H9 (cell line): ENCODE data around the gene ZBTB16. TPM values are rescaled to one million over a fixed set of nuclear protein-coding genes. Genes with fewer than 3 reads are reported as not detected.

Experiments used
- DNase-seq: peaks from one replicate; pipeline ENCODE4 v3.0.0-alpha.2; 2017
- H2AFZ ChIP-seq: one replicate; pipeline ENCODE4 v1.6.1; 2013; ENCODE audit warnings: mild to moderate bottlenecking, low read length, control low read depth, moderate library complexity
- H2AK5ac ChIP-seq: 2 replicates; pipeline ENCODE4 v1.6.1; 2013; ENCODE audit warnings: low read length, control low read depth, mixed read lengths; ENCODE audit not compliant: insufficient read length
- H2BK120ac ChIP-seq: one replicate; pipeline ENCODE4 v1.6.1; 2013; ENCODE audit warnings: low read depth, mild to moderate bottlenecking, low read length, control low read depth, inconsistent platforms; ENCODE audit not compliant: poor library complexity, severe bottlenecking
- H2BK12ac ChIP-seq: 2 replicates; pipeline ENCODE4 v1.6.1; 2013; ENCODE audit warnings: low read length, control low read depth, mixed read lengths, low read depth; ENCODE audit not compliant: insufficient read length
- H2BK15ac ChIP-seq: 2 replicates; pipeline ENCODE4 v1.6.1; 2013; ENCODE audit warnings: low read depth, low read length, control low read depth
- H2BK20ac ChIP-seq: one replicate; pipeline ENCODE4 v1.6.1; 2013; ENCODE audit warnings: low read depth, mild to moderate bottlenecking, low read length, control low read depth, inconsistent platforms; ENCODE audit not compliant: poor library complexity, severe bottlenecking
- H2BK5ac ChIP-seq: 2 replicates; pipeline ENCODE4 v1.6.1; 2013; ENCODE audit warnings: low read length, control low read depth, mixed read lengths; ENCODE audit not compliant: insufficient read length
- H3K14ac ChIP-seq: 2 replicates; pipeline ENCODE4 v1.6.1; 2013; ENCODE audit warnings: low read length, control low read depth; ENCODE audit not compliant: insufficient read depth
- H3K18ac ChIP-seq: 2 replicates; pipeline ENCODE4 v1.6.1; 2013; ENCODE audit warnings: low read depth, mild to moderate bottlenecking, mixed read lengths, low read length, control low read depth; ENCODE audit not compliant: insufficient read length
- H3K23ac ChIP-seq: 2 replicates; pipeline ENCODE4 v1.6.1; 2013; ENCODE audit warnings: low read length, control low read depth, mixed read lengths, low read depth; ENCODE audit not compliant: insufficient read length
- H3K23me2 ChIP-seq: 2 replicates; pipeline ENCODE4 v1.6.1; 2013; ENCODE audit warnings: low read depth, mild to moderate bottlenecking, mixed read lengths, low read length, control low read depth; ENCODE audit not compliant: insufficient read length, poor library complexity, severe bottlenecking
- H3K27ac ChIP-seq: 2 replicates; pipeline ENCODE4 v1.5.1; 2013; ENCODE audit warnings: low read length, control low read depth, mixed read lengths, low read depth; ENCODE audit not compliant: insufficient read length
- H3K27me3 ChIP-seq: 2 replicates; pipeline ENCODE4 v1.6.1; 2013; ENCODE audit warnings: low read length, control low read depth, inconsistent platforms; ENCODE audit not compliant: insufficient read depth
- H3K4ac ChIP-seq: 2 replicates; pipeline ENCODE4 v1.6.1; 2013; ENCODE audit warnings: low read depth, mild to moderate bottlenecking, control low read depth, inconsistent platforms, low read length, moderate library complexity
- H3K4me1 ChIP-seq: 2 replicates; pipeline ENCODE4 v1.6.1; 2013; ENCODE audit warnings: low read length, control low read depth, inconsistent platforms; ENCODE audit not compliant: insufficient read depth
- H3K4me2 ChIP-seq: 2 replicates; pipeline ENCODE4 v1.6.1; 2013; ENCODE audit warnings: low read length, control low read depth, mixed read lengths; ENCODE audit not compliant: insufficient read length, insufficient read depth
- H3K56ac ChIP-seq: 2 replicates; pipeline ENCODE4 v1.6.1; 2013; ENCODE audit warnings: low read depth, mild to moderate bottlenecking, mixed read lengths, low read length, control low read depth; ENCODE audit not compliant: insufficient read length
- H3K79me1 ChIP-seq: 2 replicates; pipeline ENCODE4 v1.6.1; 2013; ENCODE audit warnings: low read depth, mild to moderate bottlenecking, moderate library complexity, low read length, control low read depth, inconsistent platforms; ENCODE audit not compliant: insufficient read depth, poor library complexity, severe bottlenecking
- H3K79me2 ChIP-seq: 2 replicates; pipeline ENCODE4 v1.6.1; 2013; ENCODE audit warnings: low read length, control low read depth, inconsistent platforms; ENCODE audit not compliant: insufficient read depth
- H3K9ac ChIP-seq: 2 replicates; pipeline ENCODE4 v1.6.1; 2013; ENCODE audit warnings: low read length, control low read depth, mixed read lengths; ENCODE audit not compliant: insufficient read length; ENCODE audit errors: extremely low read depth
- H3K9me3 ChIP-seq: one replicate; pipeline ENCODE4 v1.6.1; 2013; ENCODE audit warnings: low read depth, low read length, inconsistent platforms; ENCODE audit not compliant: control insufficient read depth
- H3T11ph ChIP-seq: one replicate; pipeline ENCODE4 v1.6.1; 2013; ENCODE audit warnings: mild to moderate bottlenecking, low read length, control low read depth, inconsistent platforms
- H4K20me1 ChIP-seq: one replicate; pipeline ENCODE4 v1.6.1; 2013; ENCODE audit not compliant: control insufficient read depth, insufficient read length, insufficient read depth
- H4K5ac ChIP-seq: 2 replicates; pipeline ENCODE4 v1.6.1; 2013; ENCODE audit warnings: low read depth, mild to moderate bottlenecking, mixed read lengths, low read length, control low read depth; ENCODE audit not compliant: insufficient read length
- H4K8ac ChIP-seq: replicated peaks from 2 replicates; pipeline ENCODE4 v1.6.1; 2013; ENCODE audit warnings: low read length, control low read depth, mixed read lengths, low read depth; ENCODE audit not compliant: insufficient read length
- H4K91ac ChIP-seq: 2 replicates; pipeline ENCODE4 v1.6.1; 2013; ENCODE audit warnings: low read depth, mild to moderate bottlenecking, moderate library complexity, mixed read lengths, low read length, control low read depth; ENCODE audit not compliant: insufficient read length
- H3K27ac Mint-ChIP-seq, 3 experiments: 2 replicates in 2 of 3; 3 replicates in 1 of 3; pipeline ENCODE4 v1.8.0; 2020 to 2021; ENCODE audit warnings: mixed read lengths in 3 of 3, mild to moderate bottlenecking in 1 of 3, moderate library complexity in 1 of 3
- H3K27me3 Mint-ChIP-seq: 2 replicates; pipeline ENCODE4 v1.8.0; 2021; ENCODE audit warnings: low read depth, mild to moderate bottlenecking, moderate library complexity, mixed read lengths
- H3K36me3 Mint-ChIP-seq, 3 experiments: 2 replicates in 2 of 3; 3 replicates in 1 of 3; pipeline ENCODE4 v1.8.0; 2020 to 2021; ENCODE audit warnings: low read depth in 3 of 3, mixed read lengths in 3 of 3; ENCODE audit not compliant: insufficient read depth in 1 of 3
- H3K4me1 Mint-ChIP-seq, 2 experiments: 2 replicates each; pipeline ENCODE4 v1.8.0; 2020; ENCODE audit warnings: mixed read lengths in 2 of 2
- H3K4me3 Mint-ChIP-seq, 2 experiments: 2 replicates in 1 of 2; 3 replicates in 1 of 2; pipeline ENCODE4 v1.8.0; 2020 to 2021; ENCODE audit warnings: mild to moderate bottlenecking in 2 of 2, mixed read lengths in 2 of 2, moderate library complexity in 1 of 2
- H3K9me3 Mint-ChIP-seq, 2 experiments: 2 replicates in 1 of 2; 3 replicates in 1 of 2; pipeline ENCODE4 v1.8.0; 2020; ENCODE audit warnings: mild to moderate bottlenecking in 2 of 2, mixed read lengths in 2 of 2, moderate library complexity in 1 of 2
- CTCF ChIP-seq: fragments of 200-600 bp; sonication (generic); conservative IDR thresholded peaks from 3 replicates; pipeline ENCODE4 v1.8.0; 2021; ENCODE audit warnings: antibody characterized with exemption, mild to moderate bottlenecking
- WGBS: extraction: QIAGEN DNeasy Blood & Tissue Kit; methylation state at CpG from one replicate; pipeline ENCODE4 v1.1.7; 2013; ENCODE audit warnings: missing lambda C conversion rate, low lambda C conversion rate, mixed read lengths; ENCODE audit not compliant: insufficient read length; ENCODE audit errors: extremely low coverage; 5-methylcytosine and 5-hydroxymethylcytosine counted together
- total RNA-seq: library from RNA; stranded (reverse); gene quantifications from 2 replicates; pipeline ENCODE4 v1.2.1, GENCODE V29; 2021

ZBTB16 gene
- total RNA-seq, 1 experiment from 2014 or later, result not detected

- Histone ChIP-seq H3K9ac (no peak overlapping the region), H3K79me1 (no peaks in the 10 kb centered on the region), H2AK5ac (no peak overlapping the region), H3K23ac (no peak overlapping the region), H3K14ac (no peak overlapping the region), H3K27ac (no peak overlapping the region), H3K56ac (no peak overlapping the region), H3K4ac (no peak overlapping the region), H3K4me1 (no peaks in the 10 kb centered on the region), H2BK15ac (no peak overlapping the region), H2AFZ (no peak overlapping the region), H3K9me3 (no peaks in the 10 kb centered on the region), H2BK120ac (no peak overlapping the region), H3K27me3 (no peaks in the 10 kb centered on the region), H4K20me1 (no peaks in the 10 kb centered on the region), H4K8ac (no peak overlapping the region), H3K4me2 (no peak overlapping the region), H3K23me2 (no peaks in the 10 kb centered on the region), H2BK20ac (no peak overlapping the region), H3K79me2 (no peaks in the 10 kb centered on the region), H2BK12ac (no peak overlapping the region), H4K5ac (no peak overlapping the region), H3T11ph (no peak overlapping the region), H3K18ac (no peak overlapping the region), H4K91ac (no peak overlapping the region), H2BK5ac (no peak overlapping the region)
- Mint-ChIP-seq H3K4me1 (no peaks in the 10 kb centered on the region), H3K27ac (no peak overlapping the region), H3K27me3 (peaks cover 4% of the 10 kb centered on the region), H3K36me3 (no peaks in the 10 kb centered on the region), H3K4me3 (no peak overlapping the region), H3K9me3 (no peaks in the 10 kb centered on the region)
- DNase-seq, result no peak
- no CpG with 5 or more reads among the region's 2 CpGs for whole genome bisulfite sequencing
- no peak for TF ChIP-seq CTCF
These were observed 204.9 kb downstream of the ZBTB16 start for GRCh38 chr11:114264381-114264780.
